Measurements from ENCODE around the gene NXPH1.

Gene NXPH1

GRCh38 chr7:8433477-8434289 lies at the start of gene NXPH1:
TSS of gene NXPH1 (plus strand) at chr7:8433609.
- TF ChIP-seq CTCF (conservative IDR thresholded peaks at IDR 0.05; ENCODE audit: control insufficient read depth, insufficient read depth, low read depth, low read length): no peak
- no peak within 1 kb of the TSS for H3K4me3 ChIP-seq (ENCODE audit: control insufficient read depth, low read depth, low read length)
- no peak for DNase-seq (ENCODE audit: low read depth)

- H3K4me3 ChIP-seq (ENCODE audit: control insufficient read depth, low read depth, low read length): no peak overlapping the region
- no peak for DNase-seq (ENCODE audit: low read depth)
- no peak for TF ChIP-seq CTCF (conservative IDR thresholded peaks at IDR 0.05; ENCODE audit: control insufficient read depth, insufficient read depth, low read depth, low read length)
Observed at GRCh38 chr7:8384901-8385300, 48.5 kb upstream of the NXPH1 start.

- TF ChIP-seq CTCF (conservative IDR thresholded peaks at IDR 0.05; ENCODE audit: control insufficient read depth, insufficient read depth, low read depth, low read length): no peak
- no peak for DNase-seq (ENCODE audit: low read depth)
- no peak overlapping the region for H3K4me3 ChIP-seq (ENCODE audit: control insufficient read depth, low read depth, low read length)
Observed at GRCh38 chr7:8386926-8387550, 46.4 kb upstream of the NXPH1 start.

GRCh38 chr7:8387551-8388256 lies 45.7 kb upstream of the NXPH1 start:
- H3K4me3 ChIP-seq (ENCODE audit: control insufficient read depth, low read depth, low read length): no peak overlapping the region
- DNase-seq (ENCODE audit: low read depth): no peak
- TF ChIP-seq CTCF (conservative IDR thresholded peaks at IDR 0.05; ENCODE audit: control insufficient read depth, insufficient read depth, low read depth, low read length): no peak

GRCh38 chr7:8388257-8388625 lies 45.2 kb upstream of the NXPH1 start:
- no peak overlapping the region for H3K4me3 ChIP-seq (ENCODE audit: control insufficient read depth, low read depth, low read length)
- TF ChIP-seq CTCF (conservative IDR thresholded peaks at IDR 0.05; ENCODE audit: control insufficient read depth, insufficient read depth, low read depth, low read length): no peak
- no peak for DNase-seq (ENCODE audit: low read depth)

- TF ChIP-seq CTCF (conservative IDR thresholded peaks at IDR 0.05; ENCODE audit: control insufficient read depth, insufficient read depth, low read depth, low read length): no peak
- no peak for DNase-seq (ENCODE audit: low read depth)
Observed at GRCh38 chr7:8389593-8390261, 43.7 kb upstream of the NXPH1 start.

More at GRCh38 chr7:8389593-8390261, 43.7 kb upstream of the NXPH1 start:
- no peak overlapping the region for H3K4me3 ChIP-seq (ENCODE audit: control insufficient read depth, low read depth, low read length)
